ELR (cell line): ENCODE results near the gene TCTN1.
"Not testable (repeated sequence)": the region's sequence is repeated elsewhere in the genome, so short reads cannot be mapped to it uniquely, and the experiment has no call there.

Experiments
- DNase-seq: peaks from one replicate; pipeline ENCODE4 v3.0.0-alpha.2; 2015; ENCODE audit warnings: low read depth

TCTN1 gene

GRCh38 chr12:110613771-110614684, at the start of gene TCTN1:
Gene TCTN1 (plus strand): TSS chr12:110614129. CDS start chr12:110614183, 54 bp downstream.
- peak; percentile 96 for DNase-seq

- no peak for DNase-seq
These were observed 49.4 kb upstream of the TCTN1 start for GRCh38 chr12:110564471-110564991.

- peak; percentile 55 for DNase-seq
These were observed 47.7 kb upstream of the TCTN1 start for GRCh38 chr12:110565894-110566871.

GRCh38 chr12:110566993-110567392, 46.9 kb upstream of the TCTN1 start:
- DNase-seq: no peak

GRCh38 chr12:110568752-110569151, 45.2 kb upstream of the TCTN1 start:
- no peak for DNase-seq

GRCh38 chr12:110569838-110570237, 44.1 kb upstream of the TCTN1 start:
- DNase-seq: not testable (repeated sequence)

GRCh38 chr12:110570798-110571197, 43.1 kb upstream of the TCTN1 start:
- DNase-seq: not testable (repeated sequence)

GRCh38 chr12:110574044-110574443, 39.9 kb upstream of the TCTN1 start:
- no peak for DNase-seq

GRCh38 chr12:110574717-110575230, 39.2 kb upstream of the TCTN1 start:
- DNase-seq: not testable (repeated sequence)

- DNase-seq: no peak
These were observed 38.6 kb upstream of the TCTN1 start for GRCh38 chr12:110575326-110575725.

- DNase-seq: no peak
These were observed 37.4 kb upstream of the TCTN1 start for GRCh38 chr12:110576504-110576903.

- DNase-seq: peak; percentile 91
These were observed 35.9 kb upstream of the TCTN1 start for GRCh38 chr12:110577864-110578693.

- DNase-seq: no peak
These were observed 35.0 kb upstream of the TCTN1 start for GRCh38 chr12:110578694-110579534.

- no peak for DNase-seq
These were observed 34.2 kb upstream of the TCTN1 start for GRCh38 chr12:110579535-110580253.

- no peak for DNase-seq
These were observed 32.0 kb upstream of the TCTN1 start for GRCh38 chr12:110581931-110582275.

GRCh38 chr12:110582276-110583136, 31.4 kb upstream of the TCTN1 start:
- DNase-seq: peak; percentile 63

GRCh38 chr12:110583137-110584059, 30.5 kb upstream of the TCTN1 start, which contains the start of gene PPTC7:
Gene PPTC7 (minus strand): TSS chr12:110583318. CDS start chr12:110583031, 287 bp downstream.
- peak; percentile 97 for DNase-seq
